ENCODE measurements around the gene SEZ6L. TPM values are rescaled to one million over a fixed set of nuclear protein-coding genes. Genes with fewer than 3 reads are reported as not detected.

SEZ6L gene
- total RNA-seq, 1 experiment from 2014 or later = not detected

GRCh38 chr22:26273011-26273675 lies 103.9 kb downstream of the SEZ6L start:
- H4K20me1 ChIP-seq (ENCODE audit: low read length) = no peaks in the 10 kb centered on the region
- no peaks in the 10 kb centered on the region for H3K9me2 ChIP-seq (replicated peaks; ENCODE audit: low read length)
- no peaks in the 10 kb centered on the region for H3K79me2 ChIP-seq (ENCODE audit: low read length)
- ChIA-PET POLR2A (ENCODE audit: unreplicated experiment) (no interaction called here), CTCF (no interaction called here)
- no peak overlapping the region for H3K9ac ChIP-seq (ENCODE audit: low read length)
- H3K4me3 ChIP-seq (ENCODE audit: low read length) = no peak overlapping the region
- no peaks in the 10 kb centered on the region for H3K9me3 ChIP-seq (ENCODE audit: low read length)
- H3F3A ChIP-seq (ENCODE audit: low read length, unreplicated experiment) = no peaks in the 10 kb centered on the region
- H3K4me1 ChIP-seq (ENCODE audit: insufficient read depth, low read length) = no peaks in the 10 kb centered on the region
- no peak for ATAC-seq
- no peak overlapping the region for H2AFZ ChIP-seq (ENCODE audit: low read length)
- no peak for DNase-seq
- H3K27me3 ChIP-seq (ENCODE audit: low read length) = no peaks in the 10 kb centered on the region
- no peak overlapping the region for H3K27ac ChIP-seq (ENCODE audit: low read length)
- H3K4me2 ChIP-seq (ENCODE audit: low read length) = no peak overlapping the region
- intact Hi-C loops (cut with micrococcal nuclease) = no loop called here
- no TSS peak for BruUV-seq (replicated peaks)
- H3K36me3 ChIP-seq (ENCODE audit: low read depth, low read length) = no peaks in the 10 kb centered on the region
- TF ChIP-seq EZH2phosphoT487 (IDR thresholded peaks at IDR 0.05; ENCODE audit: borderline replicate concordance, low read length) (no peak), EZH2 (IDR thresholded peaks at IDR 0.05; ENCODE audit: low read length, unreplicated experiment) (no peak), CTCF (conservative IDR thresholded peaks at IDR 0.05; ENCODE audit: low read depth, low read length) (no peak)

- Histone ChIP-seq H3K36me3 (ENCODE audit: low read depth, low read length) (no peaks in the 10 kb centered on the region), H3K27me3 (ENCODE audit: low read length) (no peaks in the 10 kb centered on the region), H4K20me1 (ENCODE audit: low read length) (no peaks in the 10 kb centered on the region), H3K9me3 (ENCODE audit: low read length) (no peaks in the 10 kb centered on the region), H3K4me3 (ENCODE audit: low read length) (no peak overlapping the region), H3K9me2 (replicated peaks; ENCODE audit: low read length) (no peaks in the 10 kb centered on the region), H3K4me1 (ENCODE audit: insufficient read depth, low read length) (no peaks in the 10 kb centered on the region), H3K27ac (ENCODE audit: low read length) (no peak overlapping the region), H2AFZ (ENCODE audit: low read length) (no peak overlapping the region), H3K9ac (ENCODE audit: low read length) (no peak overlapping the region), H3K79me2 (ENCODE audit: low read length) (no peaks in the 10 kb centered on the region), H3F3A (ENCODE audit: low read length, unreplicated experiment) (no peaks in the 10 kb centered on the region), H3K4me2 (ENCODE audit: low read length) (no peak overlapping the region)
- no peak for DNase-seq
- no TSS peak for BruUV-seq (replicated peaks)
- ATAC-seq = no peak
- CTCF ChIA-PET = no interaction called here
- POLR2A ChIA-PET (ENCODE audit: unreplicated experiment) = no interaction called here
- intact Hi-C loops (cut with micrococcal nuclease) = no loop called here
- TF ChIP-seq EZH2 (IDR thresholded peaks at IDR 0.05; ENCODE audit: low read length, unreplicated experiment) (no peak), EZH2phosphoT487 (IDR thresholded peaks at IDR 0.05; ENCODE audit: borderline replicate concordance, low read length) (no peak), CTCF (conservative IDR thresholded peaks at IDR 0.05; ENCODE audit: low read depth, low read length) (no peak)
Observed at GRCh38 chr22:26276529-26277160, 107.4 kb downstream of the SEZ6L start.

DNA sequence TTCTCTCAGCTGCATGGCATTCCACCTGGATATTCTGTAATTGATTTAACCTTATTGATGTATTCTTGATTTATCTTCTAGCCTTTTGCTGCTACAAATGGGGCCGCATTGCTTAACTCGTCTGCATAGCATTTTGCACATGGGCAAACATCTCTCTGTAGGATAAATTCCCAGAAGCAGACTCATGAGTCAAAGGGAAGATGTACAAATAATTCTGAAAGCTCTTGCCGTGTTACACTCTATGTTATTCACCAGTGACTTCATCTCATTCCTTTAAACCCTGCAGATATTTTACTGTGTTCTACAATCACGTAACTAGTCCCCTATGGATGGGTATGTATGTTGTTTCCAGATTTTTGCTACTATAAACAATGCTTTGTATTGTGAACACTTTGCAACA lies 112.7 kb downstream of the SEZ6L start:
- ChIA-PET POLR2A (ENCODE audit: unreplicated experiment) (no interaction called here), CTCF (no interaction called here)
- TF ChIP-seq EZH2 (IDR thresholded peaks at IDR 0.05; ENCODE audit: low read length, unreplicated experiment) (no peak), CTCF (conservative IDR thresholded peaks at IDR 0.05; ENCODE audit: low read depth, low read length) (no peak), EZH2phosphoT487 (IDR thresholded peaks at IDR 0.05; ENCODE audit: borderline replicate concordance, low read length) (no peak)
- intact Hi-C loops (cut with micrococcal nuclease) = no loop called here
- Histone ChIP-seq H3K9me2 (replicated peaks; ENCODE audit: low read length) (no peaks in the 10 kb centered on the region), H3K4me1 (ENCODE audit: insufficient read depth, low read length) (no peaks in the 10 kb centered on the region), H2AFZ (ENCODE audit: low read length) (no peak overlapping the region), H3K27me3 (ENCODE audit: low read length) (peaks cover 22% of the 10 kb centered on the region), H4K20me1 (ENCODE audit: low read length) (no peaks in the 10 kb centered on the region), H3K4me2 (ENCODE audit: low read length) (no peak overlapping the region), H3F3A (ENCODE audit: low read length, unreplicated experiment) (no peaks in the 10 kb centered on the region), H3K9ac (ENCODE audit: low read length) (no peak overlapping the region), H3K79me2 (ENCODE audit: low read length) (no peaks in the 10 kb centered on the region), H3K4me3 (ENCODE audit: low read length) (no peak overlapping the region), H3K9me3 (ENCODE audit: low read length) (no peaks in the 10 kb centered on the region), H3K36me3 (ENCODE audit: low read depth, low read length) (no peaks in the 10 kb centered on the region), H3K27ac (ENCODE audit: low read length) (no peak overlapping the region)
- DNase-seq = no peak
- no TSS peak for BruUV-seq (replicated peaks)
- no peak for ATAC-seq
